H1 (cell line): ENCODE results near the gene TECPR2. TPM values are rescaled to one million over a fixed set of nuclear protein-coding genes. Genes with fewer than 3 reads are reported as not detected.

ENCODE experiments used
- ATF3 ChIP-seq: IDR thresholded peaks from 2 replicates; pipeline ENCODE4 v1.6.1; 2011; ENCODE audit warnings: low read depth, mild to moderate bottlenecking, low read length; ENCODE audit not compliant: insufficient read depth
- CBX8 ChIP-seq: fragments of 300-800, 300-1000 bp; sonication (generic); IDR thresholded peaks from 2 replicates; pipeline ENCODE4 v1.7.1; 2016; ENCODE audit warnings: low read depth, low read length, borderline replicate concordance
- CEBPB ChIP-seq: IDR thresholded peaks from 2 replicates; pipeline ENCODE4 v1.6.1; 2012; ENCODE audit warnings: low read depth, low read length
- CHD7 ChIP-seq: fragments of 300-600 bp; sonication (generic); IDR thresholded peaks from 2 replicates; pipeline ENCODE4 v1.7.1; 2012; ENCODE audit warnings: low read length, moderate library complexity, mild to moderate bottlenecking, inconsistent platforms; ENCODE audit not compliant: insufficient replicate concordance
- EZH2 ChIP-seq: fragments of 200-600 bp; sonication (generic); IDR thresholded peaks from 2 replicates; pipeline ENCODE4 v1.7.1; 2012; ENCODE audit warnings: low read depth, mild to moderate bottlenecking, moderate library complexity, low read length, inconsistent platforms; ENCODE audit not compliant: severe bottlenecking
- JUND ChIP-seq: IDR thresholded peaks from 2 replicates; pipeline ENCODE4 v1.6.1; 2011; ENCODE audit warnings: mild to moderate bottlenecking, improper control_type of control experiment, low read length
- RBBP5 ChIP-seq: IDR thresholded peaks from 2 replicates; pipeline ENCODE4 v1.7.1; 2012; ENCODE audit warnings: low read depth, mild to moderate bottlenecking, inconsistent platforms, low read length, moderate library complexity, borderline replicate concordance
- SIN3A ChIP-seq, 2 experiments: IDR thresholded peaks in 1 of 2; conservative IDR thresholded peaks in 1 of 2; 2 replicates each; pipeline ENCODE4 v1.6.1; 2011 to 2012; ENCODE audit warnings: low read length in 2 of 2, improper control_type of control experiment in 1 of 2, low read depth in 1 of 2, mild to moderate bottlenecking in 1 of 2
- ZNF274 ChIP-seq: IDR thresholded peaks from 2 replicates; pipeline ENCODE4 v1.7.0; 2012; ENCODE audit warnings: low read length, borderline replicate concordance; ENCODE audit errors: extremely low read depth
- polyA plus RNA-seq, 7 experiments: library from polyadenylated mRNA; depleted of rRNA in 3 of 7; stranded (reverse) in 5 of 7; unstranded in 2 of 7; fragments of >200 nt in 5 of 7; fragments of 200-250 nt in 2 of 7; gene quantifications; 1 replicate in 5 of 7; 2 replicates in 1 of 7; 4 replicates in 1 of 7; pipeline versions ENCODE4 v1.2.1 to v1.2.3, GENCODE V29; 2011 to 2013; ENCODE audit warnings: missing spikeins in 2 of 7, mixed read lengths in 2 of 7
- total RNA-seq: library from RNA; stranded (reverse); fragmentation: NEBNext Ultra II Directional; extraction: Animal tissue kit (Norgen Biotek cat#: 25700); gene quantifications from 2 replicates; pipeline ENCODE4 v1.2.1, GENCODE V29; 2021

The TECPR2 gene
- total and polyA plus RNA-seq, 2 of the 8 experiments (the other 6 are each of a cell fraction or from before 2014, with no cell fraction given): 6.8 to 19.4 TPM

- TF ChIP-seq CHD7 (no peak), CEBPB (no peak), ATF3 (no peak), CBX8 (no peak), ZNF274 (no peak), JUND (no peak), EZH2 (no peak), RBBP5 (no peak), SIN3A (conservative IDR thresholded peaks at IDR 0.05 in 1 of 2, IDR thresholded peaks at IDR 0.05 in 1 of 2; ENCODE audit: low read depth in 1 of 2, low read length in 2 of 2) (no peak)
These were observed 129.8 kb downstream of the TECPR2 start (continued) for GRCh38 chr14:102492531-102492910.
